Measurements from ENCODE around the gene RABGAP1L.
"Not testable (repeated sequence)": the region's sequence is repeated elsewhere in the genome, so short reads cannot be mapped to it uniquely, and the experiment has no call there.

Gene RABGAP1L

GRCh38 chr1:174358786-174359453 is 199.6 kb downstream of the RABGAP1L start:
- no peak for DNase-seq (ENCODE audit: low read depth, low spot score)

GRCh38 chr1:174359454-174359805 is 200.1 kb downstream of the RABGAP1L start:
- no peak for DNase-seq (ENCODE audit: low read depth, low spot score)

GRCh38 chr1:174364996-174365736 is 205.8 kb downstream of the RABGAP1L start:
- DNase-seq (ENCODE audit: low read depth, low spot score): no peak

GRCh38 chr1:174366946-174367345 is 207.6 kb downstream of the RABGAP1L start:
- DNase-seq (ENCODE audit: low read depth, low spot score): no peak

DNA sequence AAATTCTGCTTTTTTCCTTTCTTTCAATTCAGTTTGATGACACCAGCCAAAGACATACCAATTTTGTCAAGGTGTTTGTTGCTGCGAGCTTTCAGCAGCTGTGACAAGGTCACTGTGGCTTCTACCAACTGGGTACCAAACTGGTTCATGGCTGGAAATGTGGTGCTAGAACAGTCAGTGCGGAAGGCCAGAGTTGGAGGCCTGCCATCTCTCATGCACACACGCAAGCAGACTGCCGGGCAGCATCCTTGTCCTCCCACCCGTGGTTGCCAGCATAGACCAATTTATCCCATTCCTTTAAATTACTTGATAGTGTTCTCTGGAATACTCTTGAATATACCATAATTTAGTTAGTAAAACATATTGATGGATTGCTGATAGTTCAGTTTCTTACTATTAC is 208.6 kb downstream of the RABGAP1L start:
- DNase-seq (ENCODE audit: low read depth, low spot score): no peak

- no peak for DNase-seq (ENCODE audit: low read depth, low spot score)
These were observed 216.7 kb downstream of the RABGAP1L start for GRCh38 chr1:174376030-174376429.

GRCh38 chr1:174391716-174392115 is 232.4 kb downstream of the RABGAP1L start:
- no peak for DNase-seq (ENCODE audit: low read depth, low spot score)

GRCh38 chr1:174393885-174394284 is 234.6 kb downstream of the RABGAP1L start:
- no peak for DNase-seq (ENCODE audit: low read depth, low spot score)

DNA sequence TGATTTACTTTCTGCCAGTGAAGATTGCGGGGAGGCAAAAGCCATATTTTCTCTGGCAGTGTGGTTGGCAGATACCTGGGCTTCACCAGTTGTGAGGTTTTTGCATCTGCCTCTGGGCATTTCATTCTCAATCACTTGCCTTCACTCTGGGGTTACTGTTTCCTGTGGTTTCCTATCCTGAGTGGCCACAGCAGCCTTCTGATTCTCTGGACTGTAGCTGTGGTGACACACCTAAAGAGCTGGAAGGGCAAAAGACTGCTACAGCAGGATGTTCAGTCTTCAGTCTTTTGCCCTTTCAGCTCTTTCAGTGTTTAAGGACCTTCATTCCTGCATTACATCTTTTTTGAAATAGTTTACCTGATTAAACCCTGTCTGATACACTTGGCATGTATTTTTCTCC is 237.9 kb downstream of the RABGAP1L start:
- no peak for DNase-seq (ENCODE audit: low read depth, low spot score)

DNA sequence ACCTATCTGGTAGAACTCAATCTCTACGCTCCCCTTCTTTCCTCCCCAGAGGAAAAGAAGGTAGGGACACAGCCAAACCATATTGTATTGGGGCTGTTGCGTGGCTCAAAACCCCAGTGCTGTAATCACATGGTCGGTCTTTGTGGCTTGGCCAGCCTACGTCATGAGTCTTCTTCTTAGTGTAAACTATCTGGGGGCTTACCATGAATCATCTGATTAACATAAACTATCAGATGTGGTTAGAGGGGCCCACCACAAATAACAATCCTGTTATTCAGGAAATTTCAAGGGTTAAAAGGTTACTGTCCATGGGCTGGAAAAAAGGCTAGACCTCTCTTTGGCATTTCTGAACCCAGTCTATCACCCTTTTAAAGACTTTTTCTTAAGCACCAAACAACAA is 238.9 kb downstream of the RABGAP1L start:
- no peak for DNase-seq (ENCODE audit: low read depth, low spot score)

- no peak for DNase-seq (ENCODE audit: low read depth, low spot score)
These were observed 239.9 kb downstream of the RABGAP1L start for GRCh38 chr1:174399211-174399610.

DNA sequence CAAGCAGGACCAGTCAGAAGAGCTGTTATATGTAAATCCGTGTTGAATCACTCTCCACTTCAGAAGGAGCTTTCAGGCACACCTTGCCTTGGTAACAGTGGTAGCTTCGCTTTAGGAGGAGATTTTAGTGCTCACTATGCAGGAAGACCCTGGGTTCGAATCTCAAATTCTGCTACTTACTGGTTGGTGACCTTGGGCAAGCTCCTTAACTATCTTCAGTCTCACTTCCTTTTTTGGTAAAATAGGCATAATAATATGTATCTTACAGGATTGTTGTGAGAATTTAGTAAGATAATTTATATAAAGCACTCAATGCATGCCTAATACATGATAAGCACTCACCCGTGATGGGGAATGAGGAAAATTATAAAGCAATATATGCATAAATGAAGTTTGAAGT is 241.8 kb downstream of the RABGAP1L start:
- no peak for DNase-seq (ENCODE audit: low read depth, low spot score)

DNA sequence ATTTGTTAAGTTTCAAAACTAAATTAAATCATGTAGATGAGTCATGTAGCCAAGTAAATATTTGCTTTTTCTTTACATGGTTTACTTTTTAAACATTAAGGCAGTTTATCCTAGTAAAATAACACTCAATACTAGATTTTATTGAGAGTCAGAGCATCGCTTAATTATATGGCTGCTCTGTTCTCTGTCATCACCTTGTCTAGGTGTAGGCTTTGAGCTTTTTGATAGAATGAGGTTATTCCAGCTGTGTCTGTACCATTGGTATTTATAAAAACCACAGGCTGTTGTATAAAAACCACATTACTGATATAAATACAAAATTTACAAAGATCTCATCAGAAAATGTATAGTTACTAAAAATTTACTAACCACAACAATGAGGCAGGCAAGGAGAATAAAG is 245.9 kb downstream of the RABGAP1L start:
- no peak for DNase-seq (ENCODE audit: low read depth, low spot score)

- no peak for DNase-seq (ENCODE audit: low read depth, low spot score)
These were observed 247.1 kb downstream of the RABGAP1L start for GRCh38 chr1:174406421-174406820.

- no peak for DNase-seq (ENCODE audit: low read depth, low spot score)
These were observed 248.3 kb downstream of the RABGAP1L start for GRCh38 chr1:174407665-174408064.

DNA sequence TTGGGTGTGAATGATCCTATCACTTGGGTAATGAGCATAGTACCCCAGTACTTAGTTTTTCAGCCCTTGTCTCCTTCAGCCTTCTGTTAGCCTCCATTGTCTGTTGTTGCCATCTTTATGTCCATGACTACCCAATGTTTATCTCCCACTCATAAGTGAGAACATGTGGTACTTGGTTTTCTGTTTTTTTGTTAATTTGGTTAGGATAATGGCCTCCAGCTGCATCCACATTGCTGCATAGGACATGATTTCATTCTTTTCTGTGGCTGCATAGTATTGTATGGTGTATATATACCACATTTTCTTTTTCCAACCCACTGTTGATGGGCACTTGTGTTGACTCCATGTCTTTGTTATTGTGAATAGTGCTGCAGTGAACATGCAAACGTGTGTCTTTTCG is 248.8 kb downstream of the RABGAP1L start:
- DNase-seq (ENCODE audit: low read depth, low spot score): no peak

GRCh38 chr1:174409801-174410200 is 250.5 kb downstream of the RABGAP1L start:
- not testable (repeated sequence) for DNase-seq (ENCODE audit: low read depth, low spot score)

DNA sequence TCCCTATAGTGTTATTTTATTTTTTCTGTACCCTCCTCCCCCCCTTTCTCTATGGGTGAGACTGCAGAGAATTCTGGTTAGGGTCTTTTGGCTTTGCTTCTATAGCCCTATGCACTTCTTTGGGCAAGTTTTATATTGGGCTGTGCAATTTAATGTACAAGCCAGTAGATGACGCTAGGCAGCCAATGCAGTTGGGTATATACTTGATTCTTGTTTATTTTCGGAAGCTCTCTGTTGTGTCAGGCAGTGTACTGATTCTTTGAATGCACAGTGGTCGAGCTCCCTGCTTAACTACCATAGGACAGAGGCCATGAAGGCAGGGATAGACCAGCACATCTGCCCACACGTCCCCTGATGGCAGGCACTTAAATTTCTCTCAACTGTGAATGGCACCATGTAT is 254.3 kb downstream of the RABGAP1L start:
- no peak for DNase-seq (ENCODE audit: low read depth, low spot score)

GRCh38 chr1:174414203-174414602 is 254.9 kb downstream of the RABGAP1L start:
- DNase-seq (ENCODE audit: low read depth, low spot score): no peak

DNA sequence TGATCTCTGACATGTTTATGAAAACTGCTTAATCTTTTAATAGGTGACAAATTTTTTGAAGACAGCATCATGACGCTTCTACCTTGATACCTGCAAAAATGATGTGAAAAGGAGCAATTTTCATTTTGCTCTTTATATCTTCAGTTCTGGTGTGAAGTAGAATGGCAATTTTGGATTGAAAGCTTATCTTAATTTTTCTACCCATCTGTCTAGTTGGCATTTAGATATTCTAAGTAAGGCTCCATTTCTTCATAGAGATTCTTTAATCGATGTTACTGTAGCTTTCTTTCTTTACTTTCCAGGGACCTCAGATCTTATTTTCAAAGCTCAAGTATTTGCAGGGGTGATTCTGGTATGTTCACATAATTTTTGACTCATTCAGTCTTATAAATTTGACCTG is 256.2 kb downstream of the RABGAP1L start:
- no peak for DNase-seq (ENCODE audit: low read depth, low spot score)

DNA sequence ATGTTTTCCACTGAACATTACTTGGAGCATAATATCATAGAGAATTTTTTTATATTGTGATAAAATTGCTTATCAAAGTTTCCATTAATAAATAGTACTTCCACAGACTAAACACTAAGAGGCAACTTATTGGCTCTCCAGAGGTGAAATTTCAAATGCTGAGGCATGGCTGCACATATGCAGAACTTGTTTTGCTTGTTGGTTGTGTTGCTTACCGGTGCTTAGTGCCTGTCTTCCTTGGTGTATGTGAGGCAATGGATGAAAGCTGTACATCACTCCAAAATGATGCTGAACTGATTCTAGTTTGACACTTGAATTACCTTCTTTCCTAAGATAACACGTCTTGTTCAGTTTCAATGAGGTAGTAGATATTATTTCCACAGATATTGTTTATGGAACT is 258.6 kb downstream of the RABGAP1L start:
- no peak for DNase-seq (ENCODE audit: low read depth, low spot score)

DNA sequence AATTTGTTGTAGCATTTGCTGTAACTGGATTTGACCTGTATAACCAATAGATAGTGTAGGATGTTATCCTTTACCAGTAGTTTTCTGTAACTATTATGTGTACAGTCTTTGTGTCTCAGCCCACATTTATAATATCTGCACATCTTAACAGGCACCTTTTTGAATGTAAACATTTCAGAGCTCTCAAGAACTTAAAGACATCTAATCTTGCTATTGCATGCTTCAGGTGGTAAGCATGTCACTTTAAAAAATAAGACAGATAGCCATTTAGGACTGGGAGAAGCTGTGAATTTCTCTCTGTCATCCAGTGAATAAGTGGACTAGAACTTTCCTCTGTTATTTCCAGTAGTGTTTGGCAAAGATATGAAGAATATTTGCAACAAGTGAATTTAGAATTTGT is 265.8 kb downstream of the RABGAP1L start:
- no peak for DNase-seq (ENCODE audit: low read depth, low spot score)

- no peak for DNase-seq (ENCODE audit: low read depth, low spot score)
These were observed 266.8 kb downstream of the RABGAP1L start for GRCh38 chr1:174426153-174426552.

- no peak for DNase-seq (ENCODE audit: low read depth, low spot score)
These were observed 268.7 kb downstream of the RABGAP1L start for GRCh38 chr1:174428033-174428432.

Data from activated CD4-positive, CD25-positive, alpha-beta regulatory T cell treated with anti-CD3 and anti-CD28 coated beads, Interleukin-2, amount 50 U/mL, for 16 hours (primary cell).